Activated effector memory CD4-positive, alpha-beta T cell treated with Interleukin-2 at 50 U/mL for 16 hours (primary cell): Measurements from ENCODE around the gene NOD1.
"Not testable (repeated sequence)": the region's sequence is repeated elsewhere in the genome, so short reads cannot be mapped to it uniquely, and the experiment has no call there.

Experiments
- DNase-seq: peaks from one replicate; pipeline ENCODE4 v3.0.0-alpha.2; 2020

The NOD1 gene

GRCh38 chr7:30412782-30413504 is 65.6 kb downstream of the NOD1 start:
- no peak for DNase-seq

- no peak for DNase-seq
These were observed 66.7 kb downstream of the NOD1 start for GRCh38 chr7:30411897-30412296.

GRCh38 chr7:30411173-30411572 is 67.4 kb downstream of the NOD1 start:
- DNase-seq = no peak

GRCh38 chr7:30406664-30407425 is 71.7 kb downstream of the NOD1 start:
- no peak for DNase-seq

- no peak for DNase-seq
These were observed 73.4 kb downstream of the NOD1 start for GRCh38 chr7:30405179-30405578.

GRCh38 chr7:30403477-30403876 is 75.1 kb downstream of the NOD1 start:
- DNase-seq = no peak

- DNase-seq = no peak
These were observed 82.2 kb downstream of the NOD1 start for GRCh38 chr7:30396389-30396788.

- DNase-seq = no peak
These were observed 82.9 kb downstream of the NOD1 start for GRCh38 chr7:30395676-30396075.

- no peak for DNase-seq
These were observed 86.8 kb downstream of the NOD1 start for GRCh38 chr7:30391806-30392205.

GRCh38 chr7:30390736-30391636 is 87.6 kb downstream of the NOD1 start:
- DNase-seq = no peak

GRCh38 chr7:30389791-30390190 is 88.8 kb downstream of the NOD1 start:
- no peak for DNase-seq

GRCh38 chr7:30382607-30383006 is 96.0 kb downstream of the NOD1 start:
- DNase-seq = no peak

GRCh38 chr7:30380824-30381223 is 97.8 kb downstream of the NOD1 start:
- DNase-seq = not testable (repeated sequence)

- no peak for DNase-seq
These were observed 98.3 kb downstream of the NOD1 start for GRCh38 chr7:30380294-30380693.

- DNase-seq = no peak
These were observed 98.8 kb downstream of the NOD1 start for GRCh38 chr7:30379741-30380140.

GRCh38 chr7:30379131-30379530 is 99.5 kb downstream of the NOD1 start:
- no peak for DNase-seq

GRCh38 chr7:30378275-30378674 is 100.3 kb downstream of the NOD1 start:
- no peak for DNase-seq
